GM23338 (cell line): ENCODE data around the gene STAU1.

Source experiments
- EZH2 ChIP-seq: fragments of 200-600 bp; sonication (generic); IDR thresholded peaks from one replicate; pipeline ENCODE4 v1.8.0; 2017; ENCODE audit warnings: antibody characterized with exemption, mild to moderate bottlenecking, low read depth; ENCODE audit not compliant: unreplicated experiment
- POLR2AphosphoS5 ChIP-seq: IDR thresholded peaks from 2 replicates; pipeline ENCODE4 v1.6.1; 2016; ENCODE audit warnings: antibody characterized with exemption, low read depth
- TF ChIP-seq, protein P1 (sequence below), 2 experiments: fragments of 200-600 bp in 1 of 2; sonication (generic) in 1 of 2; conservative IDR thresholded peaks; 2 replicates each; pipeline versions ENCODE4 v1.5.1 to v1.6.1; 2016 to 2017; ENCODE audit warnings: antibody characterized with exemption in 2 of 2, low read depth in 2 of 2, mild to moderate bottlenecking in 2 of 2, moderate library complexity in 1 of 2
- TF ChIP-seq, protein P2 (sequence below): IDR thresholded peaks from one replicate; pipeline ENCODE4 v1.6.1; 2018; ENCODE audit warnings: antibody characterized with exemption; ENCODE audit not compliant: unreplicated experiment

- TF ChIP-seq, protein P1, sequence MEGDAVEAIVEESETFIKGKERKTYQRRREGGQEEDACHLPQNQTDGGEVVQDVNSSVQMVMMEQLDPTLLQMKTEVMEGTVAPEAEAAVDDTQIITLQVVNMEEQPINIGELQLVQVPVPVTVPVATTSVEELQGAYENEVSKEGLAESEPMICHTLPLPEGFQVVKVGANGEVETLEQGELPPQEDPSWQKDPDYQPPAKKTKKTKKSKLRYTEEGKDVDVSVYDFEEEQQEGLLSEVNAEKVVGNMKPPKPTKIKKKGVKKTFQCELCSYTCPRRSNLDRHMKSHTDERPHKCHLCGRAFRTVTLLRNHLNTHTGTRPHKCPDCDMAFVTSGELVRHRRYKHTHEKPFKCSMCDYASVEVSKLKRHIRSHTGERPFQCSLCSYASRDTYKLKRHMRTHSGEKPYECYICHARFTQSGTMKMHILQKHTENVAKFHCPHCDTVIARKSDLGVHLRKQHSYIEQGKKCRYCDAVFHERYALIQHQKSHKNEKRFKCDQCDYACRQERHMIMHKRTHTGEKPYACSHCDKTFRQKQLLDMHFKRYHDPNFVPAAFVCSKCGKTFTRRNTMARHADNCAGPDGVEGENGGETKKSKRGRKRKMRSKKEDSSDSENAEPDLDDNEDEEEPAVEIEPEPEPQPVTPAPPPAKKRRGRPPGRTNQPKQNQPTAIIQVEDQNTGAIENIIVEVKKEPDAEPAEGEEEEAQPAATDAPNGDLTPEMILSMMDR (conservative IDR thresholded peaks at IDR 0.05; ENCODE audit: low read depth in 2 of 2) = no peak
- no peak for TF ChIP-seq POLR2AphosphoS5
- TF ChIP-seq, protein P2, sequence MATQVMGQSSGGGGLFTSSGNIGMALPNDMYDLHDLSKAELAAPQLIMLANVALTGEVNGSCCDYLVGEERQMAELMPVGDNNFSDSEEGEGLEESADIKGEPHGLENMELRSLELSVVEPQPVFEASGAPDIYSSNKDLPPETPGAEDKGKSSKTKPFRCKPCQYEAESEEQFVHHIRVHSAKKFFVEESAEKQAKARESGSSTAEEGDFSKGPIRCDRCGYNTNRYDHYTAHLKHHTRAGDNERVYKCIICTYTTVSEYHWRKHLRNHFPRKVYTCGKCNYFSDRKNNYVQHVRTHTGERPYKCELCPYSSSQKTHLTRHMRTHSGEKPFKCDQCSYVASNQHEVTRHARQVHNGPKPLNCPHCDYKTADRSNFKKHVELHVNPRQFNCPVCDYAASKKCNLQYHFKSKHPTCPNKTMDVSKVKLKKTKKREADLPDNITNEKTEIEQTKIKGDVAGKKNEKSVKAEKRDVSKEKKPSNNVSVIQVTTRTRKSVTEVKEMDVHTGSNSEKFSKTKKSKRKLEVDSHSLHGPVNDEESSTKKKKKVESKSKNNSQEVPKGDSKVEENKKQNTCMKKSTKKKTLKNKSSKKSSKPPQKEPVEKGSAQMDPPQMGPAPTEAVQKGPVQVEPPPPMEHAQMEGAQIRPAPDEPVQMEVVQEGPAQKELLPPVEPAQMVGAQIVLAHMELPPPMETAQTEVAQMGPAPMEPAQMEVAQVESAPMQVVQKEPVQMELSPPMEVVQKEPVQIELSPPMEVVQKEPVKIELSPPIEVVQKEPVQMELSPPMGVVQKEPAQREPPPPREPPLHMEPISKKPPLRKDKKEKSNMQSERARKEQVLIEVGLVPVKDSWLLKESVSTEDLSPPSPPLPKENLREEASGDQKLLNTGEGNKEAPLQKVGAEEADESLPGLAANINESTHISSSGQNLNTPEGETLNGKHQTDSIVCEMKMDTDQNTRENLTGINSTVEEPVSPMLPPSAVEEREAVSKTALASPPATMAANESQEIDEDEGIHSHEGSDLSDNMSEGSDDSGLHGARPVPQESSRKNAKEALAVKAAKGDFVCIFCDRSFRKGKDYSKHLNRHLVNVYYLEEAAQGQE = no peak
- no peak for TF ChIP-seq EZH2
Measured at GRCh38 chr20:49237531-49237930, 49.4 kb upstream of the STAU1 start.
